ENCODE results near the gene PC. TPM values are rescaled to one million over a fixed set of nuclear protein-coding genes. Genes with fewer than 3 reads are reported as not detected.

PC gene
- polyA plus RNA-seq, 3 donors: 4.6 to 7.1 (median 6.0) TPM

- H3K9me3 Mint-ChIP-seq: no peaks in the 10 kb centered on the region
- H3K79me2 ChIP-seq (ENCODE audit: insufficient read depth, low read length): no peaks in the 10 kb centered on the region
- WGBS (ENCODE audit: insufficient coverage): 100% methylated on average over 5 of the region's 7 CpGs
Observed at GRCh38 chr11:66879000-66879399, 79.2 kb downstream of the PC start.

DNA sequence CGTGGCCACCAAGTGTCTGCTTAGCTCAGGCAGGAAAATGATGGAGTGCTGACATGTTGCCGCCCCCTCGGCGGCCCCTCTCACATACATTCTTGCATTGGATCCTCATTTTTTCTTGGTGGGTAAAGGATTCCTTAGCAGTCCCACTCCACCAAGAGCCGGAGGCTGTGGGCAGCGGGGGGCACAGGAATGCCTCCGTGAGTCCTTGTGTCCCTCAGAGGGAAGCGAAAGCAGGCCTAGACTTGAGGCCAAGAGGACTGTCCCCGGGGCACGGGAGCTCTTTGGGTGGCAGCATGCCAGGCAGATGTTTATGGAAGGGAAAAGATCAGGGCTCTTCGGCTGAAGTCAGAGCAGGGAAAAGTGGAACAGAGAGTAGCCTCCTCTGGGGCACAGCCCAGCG, 79.7 kb downstream of the PC start:
- Mint-ChIP-seq H3K4me3 (no peak overlapping the region), H3K36me3 (no peaks in the 10 kb centered on the region), H3K4me1 (peaks cover 25% of the 10 kb centered on the region), H3K27me3 (ENCODE audit: low read depth in 3 of 3) (peaks cover 5 to 8% (median 8%) of the 10 kb centered on the region in 3 donors), H3K27ac (no peak overlapping the region), H3K9me3 (no peaks in the 10 kb centered on the region)
- Histone ChIP-seq H4K20me1 (ENCODE audit: insufficient read depth, low read length) (no peaks in the 10 kb centered on the region), H3K27me3 (ENCODE audit: control insufficient read depth in 2 of 2, insufficient read depth in 2 of 2, low read length in 2 of 2) (no peaks in the 10 kb centered on the region), H2AFZ (ENCODE audit: insufficient read depth, low read depth, low read length, poor library complexity, severe bottlenecking) (no peak overlapping the region), H3K4me2 (replicated peaks; ENCODE audit: extremely low read depth, low read length, poor library complexity, severe bottlenecking) (no peak overlapping the region), H3K36me3 (replicated peaks in 1 of 2; ENCODE audit: control insufficient read depth in 1 of 2, insufficient read depth in 2 of 2, low read length in 2 of 2) (no peaks in the 10 kb centered on the region), H3K9ac (ENCODE audit: insufficient read depth, low read length, poor library complexity, severe bottlenecking) (no peak overlapping the region), H3K4me3 (replicated peaks in 1 of 3; ENCODE audit: low read depth in 2 of 3, low read length in 3 of 3) (no peak overlapping the region), H3K4me1 (ENCODE audit: control insufficient read depth in 1 of 2, insufficient read depth in 2 of 2, low read length in 2 of 2) (peaks cover 3 to 5% of the 10 kb centered on the region in 2 donors), H3K9me3 (replicated peaks in 1 of 2; ENCODE audit: control insufficient read depth in 1 of 2, insufficient read depth in 1 of 2, low read length in 2 of 2) (no peaks in the 10 kb centered on the region), H3K27ac (ENCODE audit: low read depth in 1 of 2, low read length in 2 of 2) (no peak overlapping the region), H3K79me2 (ENCODE audit: insufficient read depth, low read length) (no peaks in the 10 kb centered on the region)
- WGBS (ENCODE audit: insufficient coverage): 87% methylated on average over 7 of the region's 12 CpGs
- TF ChIP-seq, protein P1, sequence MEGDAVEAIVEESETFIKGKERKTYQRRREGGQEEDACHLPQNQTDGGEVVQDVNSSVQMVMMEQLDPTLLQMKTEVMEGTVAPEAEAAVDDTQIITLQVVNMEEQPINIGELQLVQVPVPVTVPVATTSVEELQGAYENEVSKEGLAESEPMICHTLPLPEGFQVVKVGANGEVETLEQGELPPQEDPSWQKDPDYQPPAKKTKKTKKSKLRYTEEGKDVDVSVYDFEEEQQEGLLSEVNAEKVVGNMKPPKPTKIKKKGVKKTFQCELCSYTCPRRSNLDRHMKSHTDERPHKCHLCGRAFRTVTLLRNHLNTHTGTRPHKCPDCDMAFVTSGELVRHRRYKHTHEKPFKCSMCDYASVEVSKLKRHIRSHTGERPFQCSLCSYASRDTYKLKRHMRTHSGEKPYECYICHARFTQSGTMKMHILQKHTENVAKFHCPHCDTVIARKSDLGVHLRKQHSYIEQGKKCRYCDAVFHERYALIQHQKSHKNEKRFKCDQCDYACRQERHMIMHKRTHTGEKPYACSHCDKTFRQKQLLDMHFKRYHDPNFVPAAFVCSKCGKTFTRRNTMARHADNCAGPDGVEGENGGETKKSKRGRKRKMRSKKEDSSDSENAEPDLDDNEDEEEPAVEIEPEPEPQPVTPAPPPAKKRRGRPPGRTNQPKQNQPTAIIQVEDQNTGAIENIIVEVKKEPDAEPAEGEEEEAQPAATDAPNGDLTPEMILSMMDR (IDR thresholded peaks at IDR 0.05): no peak
- no peak for DNase-seq
- intact Hi-C loops (cut with micrococcal nuclease): no loop called here

More at GRCh38 chr11:66879000-66879399, 79.2 kb downstream of the PC start:
- H3K4me3 Mint-ChIP-seq: no peak overlapping the region
- DNase-seq: no peak
- TF ChIP-seq, protein P1 (IDR thresholded peaks at IDR 0.05): no peak
- intact Hi-C loops (cut with micrococcal nuclease): no loop called here
- Histone ChIP-seq H3K4me1 (ENCODE audit: control insufficient read depth in 1 of 2, insufficient read depth in 2 of 2, low read length in 2 of 2) (peaks cover 3 to 5% of the 10 kb centered on the region in 2 donors), H2AFZ (ENCODE audit: insufficient read depth, low read depth, low read length, poor library complexity, severe bottlenecking) (no peak overlapping the region), H3K4me3 (replicated peaks in 1 of 3; ENCODE audit: low read depth in 2 of 3, low read length in 3 of 3) (no peak overlapping the region), H4K20me1 (ENCODE audit: insufficient read depth, low read length) (no peaks in the 10 kb centered on the region), H3K4me2 (replicated peaks; ENCODE audit: extremely low read depth, low read length, poor library complexity, severe bottlenecking) (no peak overlapping the region), H3K9me3 (replicated peaks in 1 of 2; ENCODE audit: control insufficient read depth in 1 of 2, insufficient read depth in 1 of 2, low read length in 2 of 2) (no peaks in the 10 kb centered on the region), H3K36me3 (replicated peaks in 1 of 2; ENCODE audit: control insufficient read depth in 1 of 2, insufficient read depth in 2 of 2, low read length in 2 of 2) (no peaks in the 10 kb centered on the region), H3K9ac (ENCODE audit: insufficient read depth, low read length, poor library complexity, severe bottlenecking) (no peak overlapping the region), H3K27ac (ENCODE audit: low read depth in 1 of 2, low read length in 2 of 2) (no peak overlapping the region), H3K27me3 (ENCODE audit: control insufficient read depth in 2 of 2, insufficient read depth in 2 of 2, low read length in 2 of 2) (no peaks in the 10 kb centered on the region)
- H3K27me3 Mint-ChIP-seq (ENCODE audit: low read depth in 3 of 3): peaks cover 7 to 8% (median 8%) of the 10 kb centered on the region in 3 donors
- no peak overlapping the region for H3K27ac Mint-ChIP-seq
- peaks cover 24% of the 10 kb centered on the region for H3K4me1 Mint-ChIP-seq
- no peaks in the 10 kb centered on the region for H3K36me3 Mint-ChIP-seq
